NT2/D1 (cell line): ENCODE data around the gene ABHD3.
"Not testable (repeated sequence)": the region's sequence is repeated elsewhere in the genome, so short reads cannot be mapped to it uniquely, and the experiment has no call there.

ENCODE experiments used
- DNase-seq: peaks from one replicate; pipeline ENCODE4 v3.0.0-alpha.2; 2011; ENCODE audit warnings: low read depth, low spot score
- H3K27me3 ChIP-seq: 2 replicates; pipeline ENCODE4 v1.6.0; 2011; ENCODE audit warnings: mild to moderate bottlenecking; ENCODE audit not compliant: insufficient read length, insufficient read depth
- H3K36me3 ChIP-seq: 2 replicates; pipeline ENCODE4 v1.6.1; 2011; ENCODE audit warnings: mild to moderate bottlenecking, low read length, mixed read lengths; ENCODE audit not compliant: insufficient read depth, insufficient read length
- H3K4me1 ChIP-seq: 2 replicates; pipeline ENCODE4 v1.5.1; 2011; ENCODE audit not compliant: insufficient read depth, insufficient read length
- H3K4me3 ChIP-seq: 2 replicates; pipeline ENCODE4 v1.5.1; 2011; ENCODE audit warnings: low read depth; ENCODE audit not compliant: insufficient read length
- H3K9ac ChIP-seq: 2 replicates; pipeline ENCODE4 v1.6.0; 2011; ENCODE audit warnings: low read depth; ENCODE audit not compliant: insufficient read length
- H3K9me3 ChIP-seq: 2 replicates; pipeline ENCODE4 v1.5.1; 2011; ENCODE audit warnings: mild to moderate bottlenecking, low read length; ENCODE audit not compliant: insufficient read depth
- SUZ12 ChIP-seq: IDR thresholded peaks from 2 replicates; pipeline ENCODE4 v1.6.1; 2011; ENCODE audit not compliant: insufficient read length, insufficient read depth; ENCODE audit errors: extremely low read depth
- YY1 ChIP-seq: IDR thresholded peaks from 2 replicates; pipeline ENCODE4 v1.6.1; 2011; ENCODE audit not compliant: insufficient read length, insufficient read depth
- ZNF274 ChIP-seq: IDR thresholded peaks from 2 replicates; pipeline ENCODE4 v1.6.1; 2011; ENCODE audit warnings: mild to moderate bottlenecking, low read depth, low read length

The ABHD3 gene

GRCh38 chr18:21663578-21663977, 41.0 kb downstream of the ABHD3 start:
- H3K9ac ChIP-seq = no peak overlapping the region
- no peak for DNase-seq

GRCh38 chr18:21662581-21662980, 42.0 kb downstream of the ABHD3 start:
- no peaks in the 10 kb centered on the region for H3K27me3 ChIP-seq

More at GRCh38 chr18:21663578-21663977, 41.0 kb downstream of the ABHD3 start:
- Histone ChIP-seq H3K4me3 (no peak overlapping the region), H3K36me3 (peaks cover 15% of the 10 kb centered on the region), H3K27me3 (no peaks in the 10 kb centered on the region), H3K4me1 (no peaks in the 10 kb centered on the region), H3K9me3 (no peaks in the 10 kb centered on the region)
- TF ChIP-seq ZNF274 (no peak), SUZ12 (no peak), YY1 (no peak)

GRCh38 chr18:21660078-21660477, 44.5 kb downstream of the ABHD3 start:
- peaks cover 15% of the 10 kb centered on the region for H3K36me3 ChIP-seq
- H3K27me3 ChIP-seq = no peaks in the 10 kb centered on the region
- no peak for TF ChIP-seq YY1
- no peaks in the 10 kb centered on the region for H3K4me1 ChIP-seq
- H3K9ac ChIP-seq = no peak overlapping the region
- no peaks in the 10 kb centered on the region for H3K9me3 ChIP-seq
- H3K4me3 ChIP-seq = no peak overlapping the region
- no peak for DNase-seq

More at GRCh38 chr18:21662581-21662980, 42.0 kb downstream of the ABHD3 start:
- DNase-seq = no peak
- Histone ChIP-seq H3K36me3 (peaks cover 15% of the 10 kb centered on the region), H3K4me1 (no peaks in the 10 kb centered on the region), H3K9ac (no peak overlapping the region), H3K4me3 (no peak overlapping the region), H3K9me3 (no peaks in the 10 kb centered on the region)
- TF ChIP-seq ZNF274 (no peak), YY1 (no peak), SUZ12 (no peak)

GRCh38 chr18:21656402-21656801, 48.2 kb downstream of the ABHD3 start:
- Histone ChIP-seq H3K4me3 (no peak overlapping the region), H3K4me1 (no peaks in the 10 kb centered on the region), H3K9ac (no peak overlapping the region), H3K27me3 (no peaks in the 10 kb centered on the region), H3K36me3 (peaks cover 6% of the 10 kb centered on the region), H3K9me3 (no peaks in the 10 kb centered on the region)
- no peak for DNase-seq
- TF ChIP-seq SUZ12 (no peak), YY1 (no peak), ZNF274 (no peak)

- DNase-seq = no peak
- Histone ChIP-seq H3K27me3 (no peaks in the 10 kb centered on the region), H3K4me1 (no peaks in the 10 kb centered on the region), H3K9me3 (no peaks in the 10 kb centered on the region), H3K9ac (no peak overlapping the region), H3K4me3 (no peak overlapping the region), H3K36me3 (peaks cover 8% of the 10 kb centered on the region)
- TF ChIP-seq SUZ12 = no peak
- TF ChIP-seq ZNF274 = no peak
- TF ChIP-seq YY1 = no peak
Measured at GRCh38 chr18:21653361-21653760, 51.2 kb downstream of the ABHD3 start.

- H3K36me3 ChIP-seq = peaks cover 8% of the 10 kb centered on the region
- no peak for DNase-seq
- no peak overlapping the region for H3K9ac ChIP-seq
- no peaks in the 10 kb centered on the region for H3K27me3 ChIP-seq
- H3K4me3 ChIP-seq = no peak overlapping the region
- H3K9me3 ChIP-seq = no peaks in the 10 kb centered on the region
- no peaks in the 10 kb centered on the region for H3K4me1 ChIP-seq
- TF ChIP-seq YY1 (no peak), SUZ12 (no peak), ZNF274 (no peak)
Measured at GRCh38 chr18:21652073-21652472, 52.5 kb downstream of the ABHD3 start.

GRCh38 chr18:21650311-21650710, 54.3 kb downstream of the ABHD3 start:
- TF ChIP-seq YY1 (no peak), ZNF274 (no peak), SUZ12 (no peak)
- Histone ChIP-seq H3K27me3 (no peaks in the 10 kb centered on the region), H3K4me1 (no peaks in the 10 kb centered on the region), H3K9me3 (no peaks in the 10 kb centered on the region), H3K36me3 (peaks cover 8% of the 10 kb centered on the region), H3K9ac (no peak overlapping the region), H3K4me3 (no peak overlapping the region)
- no peak for DNase-seq

- not testable (repeated sequence) for H3K9ac ChIP-seq, H3K27me3 ChIP-seq, H3K4me3 ChIP-seq, H3K36me3 ChIP-seq, DNase-seq, H3K4me1 ChIP-seq, H3K9me3 ChIP-seq
Measured at GRCh38 chr18:21640375-21640774, 64.2 kb downstream of the ABHD3 start.
